Esophagus muscularis mucosa (tissue), 4 donors: Measurements from ENCODE around the gene IMMT. TPM values are rescaled to one million over a fixed set of nuclear protein-coding genes. Genes with fewer than 3 reads are reported as not detected.
"Not testable (repeated sequence)": the region's sequence is repeated elsewhere in the genome, so short reads cannot be mapped to it uniquely, and the experiment has no call there.

Experiments
- DNase-seq: peaks from one replicate; pipeline ENCODE4 v3.0.0-alpha.2; 2017; ENCODE audit errors: extremely low spot score
- H3K27ac ChIP-seq, 4 donors: fragments of 200-600 bp; sonication (generic); replicated peaks in 1 of 4; 1 replicate in 3 of 4; 2 replicates in 1 of 4; pipeline ENCODE4 v1.5.1; 2016 to 2019; ENCODE audit warnings: mild to moderate bottlenecking in 1 of 4
- H3K27me3 ChIP-seq, 4 donors: fragments of 200-600 bp; sonication (generic); one replicate each; pipeline versions ENCODE4 v1.5.1 to v1.6.0; 2016 to 2019
- H3K36me3 ChIP-seq, 4 donors: fragments of 200-600 bp; sonication (generic); one replicate each; pipeline ENCODE4 v1.5.1; 2016 to 2019
- H3K4me1 ChIP-seq, 4 donors: fragments of 200-600 bp; sonication (generic); one replicate each; pipeline ENCODE4 v1.5.1; 2016 to 2019
- H3K4me3 ChIP-seq, 4 donors: fragments of 200-600 bp; sonication (generic); 1 replicate in 2 of 4; 2 replicates in 2 of 4; pipeline ENCODE4 v1.5.1; 2016 to 2019; ENCODE audit warnings: mild to moderate bottlenecking in 4 of 4, moderate library complexity in 1 of 4
- H3K9me3 ChIP-seq, 4 donors: fragments of 200-600 bp; sonication (generic); 1 replicate in 3 of 4; 2 replicates in 1 of 4; pipeline ENCODE4 v1.5.1; 2016 to 2019
- EP300 ChIP-seq: sonication (generic); formaldehyde crosslinking; IDR thresholded peaks from one replicate; pipeline ENCODE4 v1.6.1; 2017; ENCODE audit warnings: antibody characterized with exemption
- POLR2A ChIP-seq: fragments of 450-650 bp; IDR thresholded peaks from one replicate; pipeline ENCODE4 v1.6.1; 2017; ENCODE audit warnings: antibody characterized with exemption, moderate library complexity, mild to moderate bottlenecking, low read depth
- POLR2AphosphoS5 ChIP-seq, 2 donors: sonication (generic); formaldehyde crosslinking; IDR thresholded peaks; one replicate each; pipeline ENCODE4 v1.6.1; 2017; ENCODE audit warnings: antibody characterized with exemption in 2 of 2
- WGBS: methylation state at CpG from one replicate; pipeline ENCODE4 v1.1.5; 2018; 5-methylcytosine and 5-hydroxymethylcytosine counted together
- intact Hi-C: fragments of 100-400 bp; cut with DNase I; formaldehyde crosslinking; loops from one replicate; pipeline ENCODE4 v1.15.1; 2023
- total RNA-seq, 4 donors: library from RNA; depleted of rRNA; stranded (reverse); fragments of >200 nt; gene quantifications; one replicate each; pipeline versions ENCODE4 v1.1.0 to v1.2.1, GENCODE V29; 2016
- TF ChIP-seq, protein P1 (sequence below), 3 experiments: fragments of 200-600 bp in 2 of 3; fragments of 450-650 bp in 1 of 3; sonication (generic) in 2 of 3; IDR thresholded peaks; one replicate each; pipeline ENCODE4 v1.5.1; 2017 to 2019; ENCODE audit warnings: antibody characterized with exemption in 3 of 3, mild to moderate bottlenecking in 2 of 3, moderate library complexity in 1 of 3

IMMT gene
- total RNA-seq, 4 donors from 2014 or later, result 53.5 to 68.1 (median 66.6) TPM

- no peak for DNase-seq
- TF ChIP-seq POLR2A (no peak), POLR2AphosphoS5 (IDR thresholded peaks at IDR 0.05) (no peak)
- 94% methylated on average over 1 of the region's 1 CpG for WGBS
- H3K36me3 ChIP-seq, result peaks cover 26 to 28% (median 27%) of the 10 kb centered on the region in 4 donors
- H3K27me3 ChIP-seq, result no peaks in the 10 kb centered on the region
- no peaks in the 10 kb centered on the region for H3K9me3 ChIP-seq
- H3K27ac ChIP-seq, result no peak overlapping the region
- no peak overlapping the region for H3K4me3 ChIP-seq
- peaks cover 27 to 38% (median 33%) of the 10 kb centered on the region in 4 donors for H3K4me1 ChIP-seq
- intact Hi-C loops, result no loop called here
These were observed 8.4 kb upstream of the IMMT start for GRCh38 chr2:86203614-86204013.

GRCh38 chr2:86202702-86203101, 7.4 kb upstream of the IMMT start:
- intact Hi-C loops, result no loop called here
- WGBS, result 86% methylated on average over 9 of the region's 9 CpGs
- TF ChIP-seq POLR2AphosphoS5 (IDR thresholded peaks at IDR 0.05) (no peak), POLR2A (no peak), EP300 (no peak)
- TF ChIP-seq, protein P1, sequence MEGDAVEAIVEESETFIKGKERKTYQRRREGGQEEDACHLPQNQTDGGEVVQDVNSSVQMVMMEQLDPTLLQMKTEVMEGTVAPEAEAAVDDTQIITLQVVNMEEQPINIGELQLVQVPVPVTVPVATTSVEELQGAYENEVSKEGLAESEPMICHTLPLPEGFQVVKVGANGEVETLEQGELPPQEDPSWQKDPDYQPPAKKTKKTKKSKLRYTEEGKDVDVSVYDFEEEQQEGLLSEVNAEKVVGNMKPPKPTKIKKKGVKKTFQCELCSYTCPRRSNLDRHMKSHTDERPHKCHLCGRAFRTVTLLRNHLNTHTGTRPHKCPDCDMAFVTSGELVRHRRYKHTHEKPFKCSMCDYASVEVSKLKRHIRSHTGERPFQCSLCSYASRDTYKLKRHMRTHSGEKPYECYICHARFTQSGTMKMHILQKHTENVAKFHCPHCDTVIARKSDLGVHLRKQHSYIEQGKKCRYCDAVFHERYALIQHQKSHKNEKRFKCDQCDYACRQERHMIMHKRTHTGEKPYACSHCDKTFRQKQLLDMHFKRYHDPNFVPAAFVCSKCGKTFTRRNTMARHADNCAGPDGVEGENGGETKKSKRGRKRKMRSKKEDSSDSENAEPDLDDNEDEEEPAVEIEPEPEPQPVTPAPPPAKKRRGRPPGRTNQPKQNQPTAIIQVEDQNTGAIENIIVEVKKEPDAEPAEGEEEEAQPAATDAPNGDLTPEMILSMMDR (IDR thresholded peaks at IDR 0.05), result no peak
- peak overlapping the region in 2 of 4 donors; percentile 28 to 47 for H3K27ac ChIP-seq
- no peaks in the 10 kb centered on the region for H3K9me3 ChIP-seq
- peak; percentile 53 for DNase-seq
- H3K36me3 ChIP-seq, result peaks cover 17 to 19% (median 18%) of the 10 kb centered on the region in 4 donors
- no peak overlapping the region for H3K4me3 ChIP-seq
- peaks cover 29 to 40% (median 34%) of the 10 kb centered on the region in 4 donors for H3K4me1 ChIP-seq
- H3K27me3 ChIP-seq, result no peaks in the 10 kb centered on the region

DNA sequence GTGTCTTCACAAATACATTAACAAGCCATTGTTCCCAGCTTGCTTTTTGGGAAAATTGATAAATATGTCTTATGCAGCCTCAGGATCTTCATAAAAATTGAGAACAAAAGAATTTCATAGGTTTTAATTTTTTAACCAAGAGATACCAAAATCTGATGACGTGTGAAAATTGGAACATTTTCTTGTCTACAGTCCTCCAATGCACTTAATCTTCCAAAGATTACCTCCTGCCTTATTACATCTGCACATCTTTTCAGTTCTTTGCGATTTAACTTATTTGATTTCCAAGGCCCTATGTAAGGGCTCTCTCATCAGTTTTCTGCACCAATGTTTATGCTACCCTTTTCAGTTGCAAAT, 7.1 kb upstream of the IMMT start:
- Histone ChIP-seq H3K27ac (peak overlapping the region in 2 of 4 donors; percentile 28 to 47), H3K27me3 (no peaks in the 10 kb centered on the region), H3K4me3 (no peak overlapping the region), H3K36me3 (peaks cover 13 to 15% (median 14%) of the 10 kb centered on the region in 4 donors), H3K4me1 (peaks cover 29 to 40% (median 34%) of the 10 kb centered on the region in 4 donors), H3K9me3 (no peaks in the 10 kb centered on the region)
- 70% methylated on average over 2 of the region's 2 CpGs for WGBS
- no peak for DNase-seq
- TF ChIP-seq POLR2AphosphoS5 (IDR thresholded peaks at IDR 0.05) (no peak), EP300 (no peak), POLR2A (no peak)
- TF ChIP-seq, protein P1 (IDR thresholded peaks at IDR 0.05), result no peak
- intact Hi-C loops, result no loop called here

GRCh38 chr2:86201671-86202335, 6.5 kb upstream of the IMMT start:
- WGBS, result 67% methylated on average over 8 of the region's 8 CpGs
- intact Hi-C loops, result no loop called here
- Histone ChIP-seq H3K27me3 (no peaks in the 10 kb centered on the region), H3K4me1 (peaks cover 29 to 40% (median 34%) of the 10 kb centered on the region in 4 donors), H3K27ac (peak overlapping the region in 2 of 4 donors; percentile 28 to 47), H3K36me3 (peaks cover 9 to 10% (median 9%) of the 10 kb centered on the region in 4 donors), H3K4me3 (no peak overlapping the region), H3K9me3 (no peaks in the 10 kb centered on the region)
- no peak for TF ChIP-seq POLR2A
- peak in 1 of 2 donors; percentile 7 for TF ChIP-seq POLR2AphosphoS5 (IDR thresholded peaks at IDR 0.05)
- TF ChIP-seq EP300, result no peak
- DNase-seq, result no peak

DNA sequence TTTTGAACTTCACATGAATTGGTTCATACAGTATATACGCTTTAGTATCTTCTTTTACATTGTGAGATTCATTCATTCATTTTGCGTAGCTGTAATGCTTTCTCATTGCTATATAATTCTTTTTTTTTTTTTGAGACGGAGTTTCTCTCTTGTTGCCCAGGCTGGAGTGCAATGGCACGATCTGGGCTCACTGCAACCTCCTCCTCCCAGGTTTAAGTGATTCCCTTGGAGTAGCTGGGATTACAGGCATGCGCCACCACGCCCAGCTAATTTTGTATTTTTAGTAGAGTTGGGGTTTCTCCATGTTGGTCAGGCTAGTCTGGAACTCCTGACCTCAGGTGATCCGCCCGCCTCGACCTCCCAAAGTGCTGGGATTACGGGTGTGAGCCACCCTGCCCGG, 5.3 kb upstream of the IMMT start:
- DNase-seq, H3K27me3 ChIP-seq, intact Hi-C loops, H3K36me3 ChIP-seq, H3K9me3 ChIP-seq: not testable (repeated sequence)
- peaks cover 39 to 51% (median 42%) of the 10 kb centered on the region in 4 donors for H3K4me1 ChIP-seq
- 82% methylated on average over 11 of the region's 11 CpGs for WGBS
- peak overlapping the region in 1 of 4 donors; percentile 80 for H3K27ac ChIP-seq
- peak overlapping the region in 3 of 4 donors; percentile 61 to 74 (median 74) for H3K4me3 ChIP-seq

DNA sequence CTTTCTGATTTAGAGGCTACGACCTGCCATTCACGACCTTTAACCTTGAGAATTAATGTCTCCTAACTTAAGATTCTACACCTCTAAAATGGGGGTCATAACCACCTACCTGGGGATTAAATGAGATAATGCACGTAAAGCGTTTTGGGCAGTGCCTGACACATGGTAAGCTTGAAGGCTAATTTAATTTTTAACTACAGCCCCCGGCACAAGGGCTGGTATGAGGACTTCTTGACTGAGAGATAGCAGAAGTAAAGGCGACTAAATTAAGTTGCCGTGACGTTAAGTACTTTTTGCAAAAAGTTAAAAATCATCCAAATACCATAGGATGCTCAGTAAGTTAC, 4.5 kb upstream of the IMMT start:
- Histone ChIP-seq H3K27me3 (no peaks in the 10 kb centered on the region), H3K9me3 (no peaks in the 10 kb centered on the region), H3K27ac (peak overlapping the region; percentile 80 to 89 (median 85)), H3K36me3 (no peaks in the 10 kb centered on the region), H3K4me3 (peak overlapping the region; percentile 61 to 86 (median 74)), H3K4me1 (peaks cover 39 to 51% (median 42%) of the 10 kb centered on the region in 4 donors)
- intact Hi-C loops, result loop anchor here (5.0 kb wide), 2 partner anchors 242 to 422 kb away; partner anchors contain the start of genes KDM3A and RNF103
- no peak for DNase-seq
- 2% methylated on average over 8 of the region's 8 CpGs for WGBS
- TF ChIP-seq EP300, result no peak
- no peak for TF ChIP-seq POLR2AphosphoS5 (IDR thresholded peaks at IDR 0.05)
- no peak for TF ChIP-seq POLR2A
- TF ChIP-seq, protein P1 (IDR thresholded peaks at IDR 0.05), result no peak
